Panc1 (cell line): Measurements from ENCODE around the gene KMO.

Experiments
- CTCF ChIP-seq: fragments of 450-650 bp; IDR thresholded peaks from 2 replicates; pipeline ENCODE4 v1.5.1; 2017; ENCODE audit warnings: mild to moderate bottlenecking
- TCF7L2 ChIP-seq: IDR thresholded peaks from 2 replicates; pipeline ENCODE4 v1.6.1; 2011; ENCODE audit warnings: mild to moderate bottlenecking, low read depth, low read length, inconsistent platforms

- TF ChIP-seq CTCF = no peak
- TF ChIP-seq TCF7L2 = no peak
These were observed 108.9 kb downstream of the KMO start for GRCh38 chr1:241640867-241641622.
